Lung (tissue), 12 donors: ENCODE data around the gene ZFAND4. TPM values are rescaled to one million over a fixed set of nuclear protein-coding genes. Genes with fewer than 3 reads are reported as not detected.

Experiments used
- ATAC-seq: fragments of 200-7000 bp; cut with Tn5 transposase; one replicate; pipeline ENCODE4 v1.9.1; 2020; ENCODE audit warnings: moderate number of reproducible peaks; ENCODE audit not compliant: insufficient read depth, low FRiP score
- DNase-seq, 3 donors: peaks; one replicate each; pipeline ENCODE4 v3.0.0-alpha.2; 2013 to 2017
- H3K27ac ChIP-seq, 2 donors: one replicate each; pipeline ENCODE4 v1.5.1; 2013; ENCODE audit warnings: mild to moderate bottlenecking in 2 of 2, moderate library complexity in 2 of 2, control low read depth in 1 of 2, inconsistent platforms in 1 of 2, low read depth in 1 of 2, low read length in 1 of 2
- H3K27me3 ChIP-seq, 3 donors: one replicate each; pipeline ENCODE4 v1.5.1; 2013; ENCODE audit warnings: low read length in 2 of 3; ENCODE audit not compliant: control insufficient read depth in 3 of 3, insufficient read depth in 3 of 3
- H3K36me3 ChIP-seq, 4 donors: one replicate each; pipeline ENCODE4 v1.5.1; 2013; ENCODE audit warnings: low read length in 4 of 4, mild to moderate bottlenecking in 1 of 4, moderate library complexity in 1 of 4; ENCODE audit not compliant: control insufficient read depth in 4 of 4, insufficient read depth in 4 of 4
- H3K4me1 ChIP-seq, 5 donors: one replicate each; pipeline ENCODE4 v1.5.1; 2013; ENCODE audit warnings: low read length in 5 of 5, mild to moderate bottlenecking in 2 of 5, moderate library complexity in 1 of 5; ENCODE audit not compliant: control insufficient read depth in 5 of 5, insufficient read depth in 5 of 5
- H3K4me3 ChIP-seq: one replicate; pipeline ENCODE4 v1.5.1; 2013; ENCODE audit warnings: mild to moderate bottlenecking, control low read depth, moderate library complexity
- H3K9ac ChIP-seq, 2 donors: one replicate each; pipeline ENCODE4 v1.5.1; 2013; ENCODE audit warnings: low read length in 2 of 2, control low read depth in 1 of 2; ENCODE audit not compliant: insufficient read depth in 1 of 2
- H3K9me3 ChIP-seq, 4 donors: one replicate each; pipeline ENCODE4 v1.5.1; 2013; ENCODE audit warnings: low read length in 3 of 4, mild to moderate bottlenecking in 1 of 4, moderate library complexity in 1 of 4; ENCODE audit not compliant: control insufficient read depth in 4 of 4, insufficient read depth in 3 of 4
- CTCF ChIP-seq: IDR thresholded peaks from 2 replicates; pipeline ENCODE4 v1.5.1; 2012; ENCODE audit warnings: mild to moderate bottlenecking; ENCODE audit errors: control extremely low read depth, extremely low read depth
- WGBS, 2 donors: extraction: QIAGEN DNeasy Blood & Tissue Kit; methylation state at CpG; one replicate each; pipeline ENCODE4 v1.1.7; 2013; 5-methylcytosine and 5-hydroxymethylcytosine counted together
- polyA plus RNA-seq, 2 donors: library from polyadenylated mRNA; stranded (reverse); fragments of 200-250 nt; gene quantifications; one replicate each; pipeline ENCODE4 v1.2.1, GENCODE V29; 2013
- total RNA-seq, 2 donors: library from RNA; depleted of rRNA in 1 of 2; stranded (reverse); fragments of >200 nt in 1 of 2; gene quantifications; one replicate each; pipeline ENCODE4 v1.2.1, GENCODE V29; 2014 to 2021
- donor health status: control.
- donor health status: control.
- donor health status: Bipolar disorder and iron deficiency.
- donor health status: healthy.
- donor health status: DM: yes; HTN: yes; CAD: no.

Gene ZFAND4
- total and polyA plus RNA-seq, 4 donors: 4.4 to 19.1 (median 11.5) TPM

- Histone ChIP-seq H3K4me3 (no peak overlapping the region), H3K4me1 (peaks cover 0 to 17% (median 2%) of the 10 kb centered on the region in 5 donors), H3K27me3 (no peaks in the 10 kb centered on the region), H3K9ac (peak overlapping the region in 1 of 2 donors; percentile 59), H3K9me3 (no peaks in the 10 kb centered on the region), H3K27ac (no peak overlapping the region), H3K36me3 (peaks cover 0 to 6% (median 0%) of the 10 kb centered on the region in 4 donors)
- no peak for TF ChIP-seq CTCF
- ATAC-seq (no peak), DNase-seq (peak in 1 of 3 donors; percentile 2)
- 43 to 47% methylated on average over 4 of the region's 4 CpGs for WGBS, 2 donors
Measured at GRCh38 chr10:45592432-45592831, 80.1 kb downstream of the ZFAND4 start.

- peaks cover 0 to 17% (median 2%) of the 10 kb centered on the region in 5 donors for H3K4me1 ChIP-seq
- H3K9ac ChIP-seq: no peak overlapping the region
- no peaks in the 10 kb centered on the region for H3K27me3 ChIP-seq
- 94 to 95% methylated on average over 2 of the region's 2 CpGs for whole genome bisulfite sequencing, 2 donors
- no peak overlapping the region for H3K4me3 ChIP-seq
- DNase-seq (no peak), ATAC-seq (no peak)
- no peak for TF ChIP-seq CTCF
- no peak overlapping the region for H3K27ac ChIP-seq
- peaks cover 0 to 3% (median under 1%) of the 10 kb centered on the region in 4 donors for H3K9me3 ChIP-seq
- H3K36me3 ChIP-seq: peaks cover 0 to 6% (median under 1%) of the 10 kb centered on the region in 4 donors
Measured at GRCh38 chr10:45591280-45591679, 81.3 kb downstream of the ZFAND4 start.

DNA sequence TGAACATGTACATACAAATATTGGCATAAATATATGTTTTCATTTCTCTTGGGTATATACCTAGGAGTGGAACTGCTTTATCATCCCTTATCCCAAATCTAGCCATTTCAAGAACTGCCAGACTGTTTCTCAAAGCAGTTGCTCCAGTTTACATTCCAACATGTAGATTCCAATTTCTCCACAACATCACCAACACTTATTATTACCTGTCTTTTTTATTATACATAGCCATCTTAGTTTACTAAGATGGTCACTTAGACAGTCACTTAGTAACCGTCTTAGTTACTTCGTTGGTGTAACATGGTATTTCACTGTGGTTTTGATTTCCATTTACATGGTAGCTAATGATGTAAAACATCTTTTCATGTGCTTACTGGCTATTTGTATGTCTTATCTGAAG is 82.7 kb downstream of the ZFAND4 start:
- Histone ChIP-seq H3K4me3 (no peak overlapping the region), H3K9me3 (peaks cover 0 to 4% (median under 1%) of the 10 kb centered on the region in 4 donors), H3K9ac (no peak overlapping the region), H3K27ac (no peak overlapping the region), H3K27me3 (no peaks in the 10 kb centered on the region), H3K36me3 (peaks cover 0 to 6% (median 1%) of the 10 kb centered on the region in 4 donors), H3K4me1 (peaks cover 0 to 13% (median 2%) of the 10 kb centered on the region in 5 donors)
- TF ChIP-seq CTCF: no peak
- DNase-seq (no peak), ATAC-seq (no peak)
- WGBS, 2 donors: 97 to 99% methylated on average over 2 of the region's 2 CpGs

- H3K27ac ChIP-seq: no peak overlapping the region
- H3K27me3 ChIP-seq: no peaks in the 10 kb centered on the region
- peaks cover 0 to 12% (median 2%) of the 10 kb centered on the region in 5 donors for H3K4me1 ChIP-seq
- peaks cover 0 to 11% (median under 1%) of the 10 kb centered on the region in 4 donors for H3K9me3 ChIP-seq
- H3K4me3 ChIP-seq: no peak overlapping the region
- H3K9ac ChIP-seq: no peak overlapping the region
- no peak for TF ChIP-seq CTCF
- H3K36me3 ChIP-seq: peaks cover 0 to 6% (median 1%) of the 10 kb centered on the region in 4 donors
- no peak for ATAC-seq
- DNase-seq: no peak
Measured at GRCh38 chr10:45589009-45589408, 83.6 kb downstream of the ZFAND4 start.
